Body of pancreas (tissue), 4 donors: ENCODE measurements around the gene MVD.

Experiments
- CTCF ChIP-seq, 7 experiments: fragments of 450-650 bp in 4 of 7; fragments of 200-600 bp in 3 of 7; sonication (generic) in 3 of 7; IDR thresholded peaks; one replicate each; pipeline ENCODE4 v1.5.1; 2016 to 2019; ENCODE audit warnings: antibody characterized with exemption in 7 of 7
- POLR2A ChIP-seq, 3 donors: fragments of 450-650 bp; IDR thresholded peaks; one replicate each; pipeline ENCODE4 v1.6.1; 2016; ENCODE audit warnings: antibody characterized with exemption in 3 of 3, mild to moderate bottlenecking in 2 of 3

- TF ChIP-seq POLR2A (IDR thresholded peaks at IDR 0.05) (no peak), CTCF (IDR thresholded peaks at IDR 0.05) (no peak)
Observed at GRCh38 chr16:88700322-88700635, 37.4 kb upstream of the MVD start.
